Erythroblast (primary cell): ENCODE data around the gene PCNT.

Experiments
- GATA1 ChIP-seq: IDR thresholded peaks from 2 replicates; pipeline ENCODE4 v1.6.1; 2011; ENCODE audit warnings: low read depth, mild to moderate bottlenecking, control low read depth, low read length, moderate library complexity
- POLR2A ChIP-seq: IDR thresholded peaks from 2 replicates; pipeline ENCODE4 v1.6.1; 2011; ENCODE audit warnings: mild to moderate bottlenecking, low read length

DNA sequence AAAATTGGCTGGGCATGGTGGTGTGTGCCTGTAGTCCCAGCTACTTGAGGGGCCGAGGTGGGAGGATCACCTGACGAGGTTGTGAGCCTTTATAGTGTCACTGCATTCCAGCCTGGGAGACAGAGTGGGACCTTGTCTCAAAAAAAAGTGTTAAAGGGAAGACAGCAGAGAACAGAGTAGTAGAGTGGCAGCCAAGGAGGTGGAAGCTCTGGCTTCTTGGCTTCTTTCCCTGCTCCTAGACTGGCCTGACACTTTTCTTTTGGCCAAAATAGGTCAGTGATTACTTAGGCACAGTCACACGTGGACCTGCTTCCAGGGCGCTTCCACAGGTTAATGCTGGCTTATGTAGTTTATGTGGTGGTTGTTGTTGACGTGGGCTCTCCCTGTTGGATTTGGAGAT, 138.0 kb downstream of the PCNT start:
- TF ChIP-seq POLR2A (no peak), GATA1 (no peak)
